Right renal cortex interstitium (tissue), 3 donors: ENCODE measurements around the gene PDPN. TPM values are rescaled to one million over a fixed set of nuclear protein-coding genes. Genes with fewer than 3 reads are reported as not detected.

Source experiments
- polyA plus RNA-seq, 3 donors: library from polyadenylated mRNA; unstranded; fragments of 120-200 nt; gene quantifications; one replicate each; pipeline ENCODE4 v1.2.1, GENCODE V29; 2013; ENCODE audit not compliant: insufficient read length in 3 of 3

PDPN gene
- polyA plus RNA-seq, 3 donors: 16.2 to 23.0 (median 16.9) TPM

Other genes starting within 250 kb of the PDPN start
- gene PRAMEF14, start 236.7 kb upstream of the PDPN start, polyA plus RNA-seq: not detected
- gene PRAMEF19, start 211.9 kb upstream of the PDPN start, polyA plus RNA-seq: not detected
- gene PRAMEF17, start 194.2 kb upstream of the PDPN start, polyA plus RNA-seq: not detected
- not detected for gene PRAMEF20, start 173.4 kb upstream of the PDPN start, polyA plus RNA-seq
- not detected for gene LRRC38, start 69.8 kb upstream of the PDPN start, polyA plus RNA-seq
- gene PRDM2, start 116.4 kb downstream of the PDPN start, polyA plus RNA-seq: 10 to 100 TPM; 35.4 to 39.0 (median 35.6) TPM